ENCODE measurements around the gene FAR2. TPM values are rescaled to one million over a fixed set of nuclear protein-coding genes. Genes with fewer than 3 reads are reported as not detected.
"Not testable (repeated sequence)": the region's sequence is repeated elsewhere in the genome, so short reads cannot be mapped to it uniquely, and the experiment has no call there.

FAR2 gene
- total and polyA plus RNA-seq, 12 donors: 1.4 to 6.7 (median 2.6) TPM

DNA sequence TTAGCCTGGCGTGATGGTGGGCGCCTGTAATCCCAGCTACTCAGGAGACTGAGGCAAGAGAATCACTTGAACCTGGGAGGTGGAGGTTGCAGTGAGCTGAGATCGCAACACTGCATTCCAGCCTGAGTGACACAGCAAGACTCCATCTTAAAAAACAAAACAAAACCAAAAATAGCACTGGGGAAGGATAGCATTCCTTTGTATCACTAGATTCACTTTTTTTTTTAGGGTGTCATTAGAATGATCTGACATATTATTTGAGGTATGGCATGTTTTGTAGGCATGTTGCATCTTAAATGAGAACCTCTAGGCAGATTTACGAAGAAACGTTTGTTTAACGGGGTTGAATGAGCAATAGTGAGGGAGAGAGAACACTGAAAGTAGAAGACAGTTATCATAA lies 16.8 kb upstream of the FAR2 start:
- no peak overlapping the region for H3K4me3 ChIP-seq
- H3K36me3 ChIP-seq: no peaks in the 10 kb centered on the region
- ATAC-seq (no peak), DNase-seq (no peak)
- TF ChIP-seq, protein P1, sequence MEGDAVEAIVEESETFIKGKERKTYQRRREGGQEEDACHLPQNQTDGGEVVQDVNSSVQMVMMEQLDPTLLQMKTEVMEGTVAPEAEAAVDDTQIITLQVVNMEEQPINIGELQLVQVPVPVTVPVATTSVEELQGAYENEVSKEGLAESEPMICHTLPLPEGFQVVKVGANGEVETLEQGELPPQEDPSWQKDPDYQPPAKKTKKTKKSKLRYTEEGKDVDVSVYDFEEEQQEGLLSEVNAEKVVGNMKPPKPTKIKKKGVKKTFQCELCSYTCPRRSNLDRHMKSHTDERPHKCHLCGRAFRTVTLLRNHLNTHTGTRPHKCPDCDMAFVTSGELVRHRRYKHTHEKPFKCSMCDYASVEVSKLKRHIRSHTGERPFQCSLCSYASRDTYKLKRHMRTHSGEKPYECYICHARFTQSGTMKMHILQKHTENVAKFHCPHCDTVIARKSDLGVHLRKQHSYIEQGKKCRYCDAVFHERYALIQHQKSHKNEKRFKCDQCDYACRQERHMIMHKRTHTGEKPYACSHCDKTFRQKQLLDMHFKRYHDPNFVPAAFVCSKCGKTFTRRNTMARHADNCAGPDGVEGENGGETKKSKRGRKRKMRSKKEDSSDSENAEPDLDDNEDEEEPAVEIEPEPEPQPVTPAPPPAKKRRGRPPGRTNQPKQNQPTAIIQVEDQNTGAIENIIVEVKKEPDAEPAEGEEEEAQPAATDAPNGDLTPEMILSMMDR (IDR thresholded peaks at IDR 0.05): no peak
- 84 to 85% methylated on average over 6 of the region's 6 CpGs for WGBS, 2 donors
- H3K27ac ChIP-seq: no peak overlapping the region
- H3K9me3 ChIP-seq: no peaks in the 10 kb centered on the region
- H3K27me3 ChIP-seq: no peaks in the 10 kb centered on the region
- H3K4me1 ChIP-seq: peaks cover 0 to 8% (median 0%) of the 10 kb centered on the region in 9 donors
- intact Hi-C loops (cut with DNase I): no loop called here

- 81 to 85% methylated on average over 2 of the region's 2 CpGs for WGBS, 2 donors
- no peak overlapping the region for H3K4me3 ChIP-seq
- intact Hi-C loops (cut with DNase I): no loop called here
- no peak for ATAC-seq
- H3K36me3 ChIP-seq: no peaks in the 10 kb centered on the region
- H3K27me3 ChIP-seq: no peaks in the 10 kb centered on the region
- H3K27ac ChIP-seq: no peak overlapping the region
- H3K4me1 ChIP-seq: peaks cover 0 to 8% (median 0%) of the 10 kb centered on the region in 9 donors
- DNase-seq: no peak
- TF ChIP-seq, protein P1 (IDR thresholded peaks at IDR 0.05): no peak
- H3K9me3 ChIP-seq: no peaks in the 10 kb centered on the region
These were observed 15.9 kb upstream of the FAR2 start for GRCh38 chr12:29133181-29133580.

GRCh38 chr12:29133680-29134079 lies 15.4 kb upstream of the FAR2 start:
- Histone ChIP-seq H3K27me3 (no peaks in the 10 kb centered on the region), H3K27ac (no peak overlapping the region), H3K4me1 (peaks cover 0 to 8% (median 0%) of the 10 kb centered on the region in 9 donors), H3K9me3 (no peaks in the 10 kb centered on the region), H3K36me3 (no peaks in the 10 kb centered on the region), H3K4me3 (no peak overlapping the region)
- TF ChIP-seq, protein P1 (IDR thresholded peaks at IDR 0.05): no peak
- WGBS, 2 donors: 66 to 81% methylated on average over 4 of the region's 4 CpGs
- DNase-seq: no peak
- intact Hi-C loops (cut with DNase I): no loop called here
- no peak for ATAC-seq

- H3K36me3 ChIP-seq; H3K27ac ChIP-seq; intact Hi-C loops (cut with DNase I); H3K4me1 ChIP-seq; H3K27me3 ChIP-seq; H3K4me3 ChIP-seq; ATAC-seq; DNase-seq: not testable (repeated sequence)
- H3K9me3 ChIP-seq: peaks cover 0 to 15% (median 0%) of the 10 kb centered on the region in 11 donors
- 66 to 84% methylated on average over 3 of the region's 3 CpGs for WGBS, 2 donors
These were observed 10.8 kb upstream of the FAR2 start for GRCh38 chr12:29138256-29138655.

DNA sequence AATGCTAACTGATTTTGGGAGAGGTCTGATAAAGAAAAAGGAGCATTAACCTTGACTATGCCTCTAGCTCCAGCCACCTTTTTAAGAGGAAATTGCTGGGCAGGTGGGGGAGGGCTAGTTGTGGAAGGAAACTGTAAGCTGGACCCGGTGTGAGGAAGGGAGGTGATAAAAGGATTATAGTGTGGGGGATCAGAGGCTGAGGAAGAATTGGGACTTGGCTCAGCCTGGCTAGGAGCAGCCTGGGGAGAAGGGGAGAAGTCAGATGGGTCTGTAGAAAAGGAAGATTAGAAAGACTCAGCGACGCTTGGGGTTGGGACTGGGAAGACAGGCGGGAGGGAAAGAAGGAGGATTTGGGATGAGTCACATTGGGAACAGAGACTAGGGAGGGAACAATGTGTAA lies 10.2 kb upstream of the FAR2 start:
- H3K27me3 ChIP-seq; intact Hi-C loops (cut with DNase I); ATAC-seq; H3K27ac ChIP-seq; DNase-seq; H3K36me3 ChIP-seq; H3K4me3 ChIP-seq; H3K4me1 ChIP-seq: not testable (repeated sequence)
- 61 to 64% methylated on average over 4 of the region's 4 CpGs for WGBS, 2 donors
- H3K9me3 ChIP-seq: peaks cover 0 to 15% (median 0%) of the 10 kb centered on the region in 11 donors
